GM19023 (cell line): ENCODE measurements around the gene WWC2.

Experiments used
- ATAC-seq: cut with Tn5 transposase; IDR thresholded peaks from one replicate; pipeline ENCODE4 v1.9.1; 2021; ENCODE audit warnings: mild to moderate bottlenecking, moderate library complexity; ENCODE audit not compliant: unreplicated experiment

Gene WWC2

GRCh38 chr4:183197140-183197539, 98.1 kb downstream of the WWC2 start:
- ATAC-seq = no peak

DNA sequence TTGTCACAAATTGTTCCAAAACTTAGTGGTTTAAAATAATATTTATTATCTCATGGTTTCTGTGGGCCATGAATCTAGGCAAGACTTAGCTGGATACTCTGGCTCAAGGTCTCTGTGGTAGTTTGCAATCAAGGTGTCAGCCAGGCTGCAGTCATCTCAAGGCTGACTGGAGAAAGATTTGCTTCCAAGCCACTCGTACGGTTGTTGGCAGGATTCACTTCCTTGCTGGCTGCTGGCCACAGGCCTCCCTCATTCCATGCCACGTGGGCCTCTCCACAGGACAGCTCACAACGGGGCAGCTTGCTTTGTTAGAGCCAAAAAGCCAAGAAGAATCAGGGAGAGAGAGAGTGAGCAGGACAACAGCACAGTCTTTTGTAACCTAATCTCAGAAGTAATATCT, 101.4 kb downstream of the WWC2 start:
- ATAC-seq = no peak

DNA sequence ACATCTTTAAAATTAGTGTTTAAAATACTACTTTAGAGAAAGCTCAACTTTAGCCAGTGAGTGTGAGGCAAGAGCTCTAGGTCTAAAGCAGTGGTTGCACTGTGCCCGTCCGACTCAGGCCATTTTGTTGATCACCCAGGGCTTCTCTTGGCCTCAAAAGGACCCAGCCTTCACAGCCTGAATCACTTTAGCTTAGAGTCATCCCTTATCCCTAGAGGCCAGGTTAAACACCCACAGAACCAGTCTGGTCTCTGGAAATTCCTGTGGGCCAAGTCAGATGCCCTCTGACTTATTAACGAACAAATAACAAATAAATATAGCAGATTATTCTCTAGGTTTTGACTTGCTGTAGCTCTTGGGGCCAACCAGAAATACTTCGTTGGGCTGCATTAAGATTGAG, 102.3 kb downstream of the WWC2 start:
- ATAC-seq = no peak

GRCh38 chr4:183202523-183202922, 103.5 kb downstream of the WWC2 start:
- no peak for ATAC-seq

- ATAC-seq = no peak
Measured at GRCh38 chr4:183204793-183205192, 105.7 kb downstream of the WWC2 start.

DNA sequence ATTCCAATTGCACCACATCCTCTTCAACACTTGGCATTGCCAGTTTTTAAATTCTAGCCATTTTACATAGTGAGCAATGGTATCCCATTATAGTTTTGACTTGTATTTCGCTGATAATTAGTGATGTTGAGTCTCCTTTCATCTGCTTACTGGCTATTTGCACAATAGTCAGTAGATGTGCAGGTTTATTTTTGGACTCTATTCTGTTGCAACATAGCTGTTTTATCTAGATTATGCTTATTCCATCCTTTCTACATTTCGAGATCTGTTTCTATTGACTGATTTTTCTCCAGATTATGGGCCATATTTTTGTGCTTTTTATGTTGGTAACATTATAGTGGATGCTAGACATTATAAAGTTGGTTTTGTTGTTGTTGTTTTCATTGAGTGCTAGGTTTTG, 106.1 kb downstream of the WWC2 start:
- ATAC-seq = no peak

DNA sequence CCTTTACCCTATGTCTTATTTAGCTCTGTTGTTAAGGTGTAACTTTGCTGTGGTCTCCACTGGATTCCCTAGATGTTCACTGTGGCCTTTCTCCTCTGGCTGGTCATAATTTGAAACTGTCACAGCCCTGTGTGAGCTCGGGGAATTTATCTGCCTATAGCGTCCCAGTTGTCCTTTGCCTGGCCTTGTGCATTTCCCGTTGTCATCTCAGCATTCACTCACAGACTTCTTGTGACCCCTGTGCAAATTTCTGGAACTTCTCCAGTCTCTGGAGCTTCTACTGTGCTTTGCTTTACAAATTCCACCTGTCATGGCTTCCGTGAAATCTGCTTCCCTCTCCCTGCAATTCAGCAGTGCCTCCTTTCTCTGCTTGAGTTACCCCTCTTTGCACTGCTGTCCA, 106.7 kb downstream of the WWC2 start:
- no peak for ATAC-seq

GRCh38 chr4:183211533-183211932, 112.5 kb downstream of the WWC2 start:
- ATAC-seq = no peak

DNA sequence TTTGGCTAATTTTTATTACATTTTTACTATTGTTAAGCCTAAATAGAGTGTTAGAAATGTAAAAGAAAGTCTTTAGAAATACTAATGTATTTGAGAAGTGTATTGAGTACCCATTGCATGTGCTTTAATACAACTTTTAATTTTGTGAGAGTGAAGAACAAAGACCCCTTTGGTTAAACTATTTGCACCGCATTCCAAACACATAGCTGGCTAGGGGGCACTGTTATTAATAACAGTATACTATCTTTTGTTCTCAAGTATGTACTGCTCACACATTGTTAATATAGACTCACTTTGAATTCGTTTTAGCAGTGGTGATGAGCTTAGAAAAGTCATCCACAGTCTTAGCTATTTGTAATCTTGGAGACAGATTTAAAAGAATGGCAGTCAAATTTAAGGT, 114.9 kb downstream of the WWC2 start:
- ATAC-seq = no peak

- no peak for ATAC-seq
Measured at GRCh38 chr4:183214912-183215488, 115.9 kb downstream of the WWC2 start.

- no peak for ATAC-seq
Measured at GRCh38 chr4:183220236-183220635, 121.2 kb downstream of the WWC2 start.

DNA sequence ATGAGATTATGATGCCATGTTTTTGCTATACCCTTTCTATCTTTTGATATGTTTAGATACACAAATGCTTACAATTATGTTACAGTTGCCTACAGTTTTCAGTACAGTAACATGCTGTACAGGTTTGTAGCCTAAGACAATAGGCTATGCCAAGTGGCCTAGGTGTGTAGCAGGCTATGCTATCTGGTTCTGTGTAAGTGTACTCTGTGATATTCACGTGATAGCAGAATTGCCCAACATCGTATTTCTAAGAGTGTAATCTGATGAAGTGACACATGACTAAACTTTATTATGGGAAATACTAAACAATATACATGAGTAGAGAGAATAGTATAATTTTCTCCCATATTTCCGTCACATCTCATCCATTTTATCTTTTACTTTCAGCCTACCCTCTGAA, 124.0 kb downstream of the WWC2 start:
- no peak for ATAC-seq

GRCh38 chr4:183229397-183229796, 130.3 kb downstream of the WWC2 start:
- no peak for ATAC-seq

DNA sequence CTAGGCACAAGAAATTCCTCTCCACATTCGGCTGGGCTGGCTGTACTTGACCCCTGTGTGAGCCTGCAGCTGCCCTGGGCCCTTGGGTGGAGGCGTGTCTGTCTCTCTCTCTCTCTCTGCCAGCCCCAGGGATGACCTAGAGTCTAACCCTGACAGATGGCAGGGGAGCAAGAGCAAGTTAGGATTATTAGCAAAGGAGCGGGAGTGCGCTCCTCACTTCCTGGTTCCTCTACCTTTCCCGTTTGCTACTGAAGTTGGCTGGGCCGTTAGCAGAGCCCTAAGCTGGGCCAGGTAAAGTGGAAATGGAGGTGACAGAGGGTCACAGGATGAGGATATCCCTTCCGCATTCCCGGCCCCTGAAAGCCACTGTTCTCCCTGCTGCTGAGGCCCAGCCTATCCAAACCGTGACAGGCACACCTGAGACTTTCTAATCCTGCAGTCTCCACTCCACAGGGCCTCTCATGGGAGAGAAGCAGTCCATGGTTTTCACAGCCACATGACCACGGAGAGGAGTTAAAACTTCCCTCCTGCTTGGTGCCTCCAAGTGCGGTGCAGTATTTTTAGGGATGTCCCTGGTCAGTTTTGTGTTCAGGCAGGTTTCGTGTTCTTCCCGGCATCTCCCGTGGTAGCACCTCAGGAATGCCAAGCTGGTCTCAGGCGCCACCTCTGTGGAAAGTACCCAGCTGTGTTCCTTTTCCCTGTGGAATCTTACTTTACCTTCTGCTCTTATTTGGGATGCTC, 141.7 kb downstream of the WWC2 start:
- ATAC-seq = no peak

DNA sequence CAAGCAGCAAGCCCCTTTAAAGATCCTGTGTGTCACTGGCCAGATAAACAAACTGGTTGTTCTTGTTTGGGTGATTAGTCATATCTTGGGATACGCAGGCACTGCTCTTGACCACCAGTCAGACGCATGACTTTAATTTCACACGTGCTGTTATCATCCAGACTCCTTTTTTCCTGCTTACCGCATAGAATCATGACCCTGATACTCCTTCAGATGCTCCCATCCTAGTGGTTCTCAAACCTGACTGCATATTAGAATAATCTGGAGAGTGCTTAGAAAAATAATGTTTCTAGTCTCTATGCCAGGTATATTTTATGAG, 142.2 kb downstream of the WWC2 start:
- no peak for ATAC-seq

DNA sequence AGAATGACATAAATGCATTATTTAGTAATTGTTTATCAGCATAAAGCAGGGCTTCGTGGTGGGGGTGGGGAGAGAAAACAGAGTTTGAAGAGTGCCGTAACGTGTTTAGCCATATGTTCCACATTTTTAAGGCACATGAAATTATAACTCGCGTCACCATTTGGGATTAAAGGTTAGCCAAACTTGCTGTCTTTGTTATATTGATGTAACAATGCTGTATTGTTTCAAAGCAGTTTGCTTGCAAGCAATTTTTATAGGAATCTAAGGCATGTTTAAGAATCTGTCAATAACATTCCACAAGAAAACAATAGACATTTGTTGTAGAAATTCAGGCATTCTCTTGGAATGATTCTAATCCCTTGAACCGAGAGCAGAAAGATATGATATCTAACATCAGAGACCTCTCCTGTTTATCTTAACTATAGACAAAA, 142.7 kb downstream of the WWC2 start:
- no peak for ATAC-seq

GRCh38 chr4:183242291-183242690, 143.2 kb downstream of the WWC2 start:
- ATAC-seq = no peak

GRCh38 chr4:183244019-183244418, 145.0 kb downstream of the WWC2 start:
- ATAC-seq = no peak

GRCh38 chr4:183244506-183244905, 145.4 kb downstream of the WWC2 start:
- no peak for ATAC-seq

- ATAC-seq = no peak
Measured at GRCh38 chr4:183248201-183248600, 149.1 kb downstream of the WWC2 start.

- ATAC-seq = no peak
Measured at GRCh38 chr4:183249854-183250253, 150.8 kb downstream of the WWC2 start.

DNA sequence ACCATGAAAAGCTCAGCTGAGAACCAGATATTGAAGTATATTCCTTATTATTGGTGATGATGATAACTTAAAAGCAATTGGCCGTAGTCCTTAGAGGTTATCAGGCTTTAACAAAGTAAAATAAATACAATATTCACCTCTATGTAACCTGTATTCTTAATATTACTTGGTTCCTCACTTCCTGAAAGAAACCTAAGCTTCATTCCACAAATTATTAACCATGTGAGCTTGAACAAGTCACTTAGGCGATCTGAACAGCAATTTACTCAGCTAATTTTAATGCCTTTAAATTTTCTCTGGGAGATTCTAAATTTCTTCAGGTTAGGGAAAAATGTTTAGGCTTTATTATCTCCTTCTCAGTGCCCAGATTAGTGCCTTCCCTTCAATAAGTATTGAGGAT, 151.8 kb downstream of the WWC2 start:
- ATAC-seq = no peak

DNA sequence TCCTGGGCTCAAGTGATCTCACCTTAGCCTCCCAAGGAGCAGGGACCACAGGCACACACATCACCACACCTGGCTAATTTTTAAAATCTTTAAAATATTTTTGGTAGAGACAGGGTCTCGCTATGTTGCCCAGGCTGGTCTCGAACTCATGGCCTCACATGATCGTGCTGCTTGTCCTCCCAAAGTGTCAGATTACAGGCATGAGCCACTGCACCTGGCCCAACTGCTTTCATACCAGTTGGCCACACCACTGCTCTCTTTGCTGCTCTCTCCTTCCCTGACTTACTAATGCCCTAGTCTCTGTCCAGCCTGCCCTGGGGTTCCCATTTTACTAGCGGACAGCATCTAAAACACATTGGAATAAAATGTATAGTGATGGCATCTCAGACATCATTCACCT, 153.9 kb downstream of the WWC2 start:
- ATAC-seq = no peak
